Measurements from ENCODE around the gene COL6A3.

The COL6A3 gene

GRCh38 chr2:237345891-237346640, 67.9 kb downstream of the COL6A3 start:
- DNase-seq (ENCODE audit: low spot score), result no peak

- DNase-seq (ENCODE audit: low spot score), result no peak
These were observed 68.6 kb downstream of the COL6A3 start for GRCh38 chr2:237345411-237345810.

- no peak for DNase-seq (ENCODE audit: low spot score)
These were observed 69.0 kb downstream of the COL6A3 start for GRCh38 chr2:237344942-237345341.

GRCh38 chr2:237343993-237344392, 70.0 kb downstream of the COL6A3 start:
- DNase-seq (ENCODE audit: low spot score), result no peak

- DNase-seq (ENCODE audit: low spot score), result no peak
These were observed 72.1 kb downstream of the COL6A3 start for GRCh38 chr2:237341872-237342271.

GRCh38 chr2:237337586-237337985, 76.4 kb downstream of the COL6A3 start:
- DNase-seq (ENCODE audit: low spot score), result no peak

- no peak for DNase-seq (ENCODE audit: low spot score)
These were observed 77.8 kb downstream of the COL6A3 start for GRCh38 chr2:237336131-237336530.

GRCh38 chr2:237333748-237334147, 80.2 kb downstream of the COL6A3 start:
- DNase-seq (ENCODE audit: low spot score), result no peak

- DNase-seq (ENCODE audit: low spot score), result no peak
These were observed 83.4 kb downstream of the COL6A3 start for GRCh38 chr2:237330541-237330940.

- no peak for DNase-seq (ENCODE audit: low spot score)
These were observed 86.6 kb downstream of the COL6A3 start for GRCh38 chr2:237327175-237327950.

GRCh38 chr2:237326266-237327171, 87.4 kb downstream of the COL6A3 start:
- DNase-seq (ENCODE audit: low spot score), result no peak

GRCh38 chr2:237324837-237325236, 89.1 kb downstream of the COL6A3 start:
- DNase-seq (ENCODE audit: low spot score), result no peak

- no peak for DNase-seq (ENCODE audit: low spot score)
These were observed 89.5 kb downstream of the COL6A3 start for GRCh38 chr2:237324405-237324831.

- DNase-seq (ENCODE audit: low spot score), result no peak
These were observed 90.3 kb downstream of the COL6A3 start for GRCh38 chr2:237323656-237324055.

- DNase-seq (ENCODE audit: low spot score), result no peak
These were observed 91.4 kb downstream of the COL6A3 start for GRCh38 chr2:237322564-237322963.

GRCh38 chr2:237321746-237322145, 92.2 kb downstream of the COL6A3 start:
- DNase-seq (ENCODE audit: low spot score), result no peak

- DNase-seq (ENCODE audit: low spot score), result no peak
These were observed 93.0 kb downstream of the COL6A3 start for GRCh38 chr2:237320801-237321560.

GRCh38 chr2:237319887-237320286, 94.1 kb downstream of the COL6A3 start:
- DNase-seq (ENCODE audit: low spot score), result no peak

- DNase-seq (ENCODE audit: low spot score), result no peak
These were observed 94.7 kb downstream of the COL6A3 start for GRCh38 chr2:237319086-237319820.

- DNase-seq (ENCODE audit: low spot score), result no peak
These were observed 97.6 kb downstream of the COL6A3 start for GRCh38 chr2:237316339-237316738.

GRCh38 chr2:237315829-237316225, 98.1 kb downstream of the COL6A3 start:
- DNase-seq (ENCODE audit: low spot score), result no peak

Measured in CD4-positive, alpha-beta T cell treated with Interleukin-2 at 100 ng/mL for 4 hours (primary cell).